Measurements from ENCODE around the gene SMC1B. TPM values are rescaled to one million over a fixed set of nuclear protein-coding genes. Genes with fewer than 3 reads are reported as not detected.
"Not testable (repeated sequence)": the region's sequence is repeated elsewhere in the genome, so short reads cannot be mapped to it uniquely, and the experiment has no call there.

SMC1B gene
- total and polyA plus RNA-seq, 9 of the 15 experiments (the other 6 are each of a cell fraction or from before 2014, with no cell fraction given): 0.03 TPM; not detected in 8

DNA sequence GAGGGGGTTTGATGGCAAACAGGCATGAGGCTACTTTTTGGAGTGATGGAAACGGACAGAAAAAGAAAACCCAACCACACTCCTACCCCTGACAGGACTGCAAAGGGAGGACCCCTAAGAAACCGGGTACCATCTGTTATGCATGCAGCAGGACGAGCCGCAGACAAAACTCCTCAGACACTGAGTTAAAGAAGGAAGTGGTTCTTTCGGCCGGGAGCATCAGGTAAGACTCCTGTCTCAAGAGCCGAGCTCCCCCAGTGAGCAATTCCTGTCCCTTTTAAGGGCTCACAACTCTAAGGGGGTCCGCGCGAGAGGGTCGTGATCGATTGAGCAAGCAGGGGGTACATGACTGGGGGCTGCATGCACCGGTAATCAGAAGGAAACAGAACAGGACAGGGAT is 27.3 kb upstream of the SMC1B start:
- WGBS (ENCODE audit: insufficient coverage, low coverage, missing lambda C conversion rate): 0% methylated on average over 6 of the region's 13 CpGs
- H3K9me1 ChIP-seq (ENCODE audit: control insufficient read depth, insufficient read depth, low read length); H2AFZ ChIP-seq (ENCODE audit: low read depth, low read length); FAIRE-seq; BruUV-seq (replicated peaks); H3K4me3 ChIP-seq; CTCF ChIA-PET (ENCODE audit: low intra/inter-chr PET ratio); H3K9ac ChIP-seq (ENCODE audit: insufficient read depth in 1 of 2, low read depth in 2 of 2, low read length in 2 of 2); DNase-seq (ENCODE audit: extremely low read depth in 1 of 4, low spot score in 3 of 4); POLR2A ChIA-PET; H3K4me2 ChIP-seq (ENCODE audit: insufficient read depth, low read length); H3K9me3 ChIP-seq (replicated peaks; ENCODE audit: control insufficient read depth, insufficient read depth, low read depth, low read length); H3K4me1 ChIP-seq (replicated peaks in 1 of 2; ENCODE audit: control insufficient read depth in 2 of 2, insufficient read depth in 2 of 2, low read length in 2 of 2); H3K27ac ChIP-seq (ENCODE audit: extremely low read depth, low read depth, low read length); H3K79me2 ChIP-seq (ENCODE audit: control insufficient read depth, insufficient read depth, low read length); in situ Hi-C loops (cut with MboI); ATAC-seq; H3K36me3 ChIP-seq (ENCODE audit: control insufficient read depth, insufficient read depth, low read length); H4K20me1 ChIP-seq (replicated peaks; ENCODE audit: control insufficient read depth, insufficient read depth, low read length): not testable (repeated sequence)
- peaks cover 3 to 11% of the 10 kb centered on the region in 2 experiments; a peak in 2 of 5 replicates for H3K27me3 ChIP-seq (ENCODE audit: control insufficient read depth in 2 of 2, insufficient read depth in 2 of 2, low read length in 2 of 2)
- intact Hi-C loops (cut with micrococcal nuclease): loop anchor here (2.0 kb wide), 1 partner anchor 112 kb away; no protein-coding TSS in a partner anchor

DNA sequence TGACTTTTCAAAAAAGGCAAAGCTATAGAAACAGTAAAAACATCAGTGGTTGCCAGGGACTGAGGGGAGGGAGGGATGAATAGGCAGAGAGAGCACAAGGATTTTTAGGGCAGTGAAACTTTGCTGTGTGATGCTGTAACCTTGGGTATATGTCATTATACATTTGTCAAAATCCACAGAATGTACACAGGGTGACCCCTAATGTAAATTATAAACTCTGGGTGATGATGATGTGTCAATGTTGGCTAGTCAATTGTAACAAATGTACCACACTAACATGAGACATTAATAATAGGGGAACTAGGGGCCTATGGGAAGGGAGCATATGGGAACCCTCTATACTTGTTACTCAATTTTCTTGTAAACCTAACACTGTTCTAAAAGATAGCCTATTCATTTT is 24.9 kb upstream of the SMC1B start:
- ATAC-seq: no peak
- in situ Hi-C loops (cut with MboI): no loop called here
- Histone ChIP-seq H3K4me3 (no peak overlapping the region), H3K9me1 (ENCODE audit: control insufficient read depth, insufficient read depth, low read length) (no peaks in the 10 kb centered on the region), H3K36me3 (ENCODE audit: control insufficient read depth, insufficient read depth, low read length) (no peaks in the 10 kb centered on the region), H3K79me2 (ENCODE audit: control insufficient read depth, insufficient read depth, low read length) (no peaks in the 10 kb centered on the region), H3K4me1 (replicated peaks in 1 of 2; ENCODE audit: control insufficient read depth in 2 of 2, insufficient read depth in 2 of 2, low read length in 2 of 2) (no peaks in the 10 kb centered on the region), H3K4me2 (ENCODE audit: insufficient read depth, low read length) (no peak overlapping the region), H4K20me1 (replicated peaks; ENCODE audit: control insufficient read depth, insufficient read depth, low read length) (peaks cover 3% of the 10 kb centered on the region; the same call in 1 of the 2 replicates), H3K9me3 (replicated peaks; ENCODE audit: control insufficient read depth, insufficient read depth, low read depth, low read length) (no peaks in the 10 kb centered on the region), H3K9ac (ENCODE audit: insufficient read depth in 1 of 2, low read depth in 2 of 2, low read length in 2 of 2) (no peak overlapping the region), H3K27ac (ENCODE audit: extremely low read depth, low read depth, low read length) (no peak overlapping the region), H3K27me3 (ENCODE audit: control insufficient read depth in 2 of 2, insufficient read depth in 2 of 2, low read length in 2 of 2) (peaks cover 2 to 11% of the 10 kb centered on the region in 2 experiments; a peak in 2 of 5 replicates), H2AFZ (ENCODE audit: low read depth, low read length) (no peak overlapping the region)
- CTCF ChIA-PET (ENCODE audit: low intra/inter-chr PET ratio): interaction anchor here (0.7 kb wide), 1 partner anchor 174 kb away, joined by 3 read pairs; no protein-coding TSS in a partner anchor
- DNase-seq (ENCODE audit: extremely low read depth in 1 of 4, low spot score in 3 of 4): no peak
- POLR2A ChIA-PET: no interaction called here
- FAIRE-seq: no peak
- BruUV-seq (replicated peaks): no TSS peak
- intact Hi-C loops (cut with micrococcal nuclease): loop anchor here (5.0 kb wide), 1 partner anchor 151 kb away; no protein-coding TSS in a partner anchor
- TF ChIP-seq, protein P1, sequence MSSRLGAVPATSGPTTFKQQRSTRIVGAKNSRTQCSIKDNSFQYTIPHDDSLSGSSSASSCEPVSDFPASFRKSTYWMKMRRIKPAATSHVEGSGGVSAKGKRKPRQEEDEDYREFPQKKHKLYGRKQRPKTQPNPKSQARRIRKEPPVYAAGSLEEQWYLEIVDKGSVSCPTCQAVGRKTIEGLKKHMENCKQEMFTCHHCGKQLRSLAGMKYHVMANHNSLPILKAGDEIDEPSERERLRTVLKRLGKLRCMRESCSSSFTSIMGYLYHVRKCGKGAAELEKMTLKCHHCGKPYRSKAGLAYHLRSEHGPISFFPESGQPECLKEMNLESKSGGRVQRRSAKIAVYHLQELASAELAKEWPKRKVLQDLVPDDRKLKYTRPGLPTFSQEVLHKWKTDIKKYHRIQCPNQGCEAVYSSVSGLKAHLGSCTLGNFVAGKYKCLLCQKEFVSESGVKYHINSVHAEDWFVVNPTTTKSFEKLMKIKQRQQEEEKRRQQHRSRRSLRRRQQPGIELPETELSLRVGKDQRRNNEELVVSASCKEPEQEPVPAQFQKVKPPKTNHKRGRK (tag; IDR thresholded peaks at IDR 0.05): no peak
- no peak for TF ChIP-seq ZFP1 (CRISPR knock-in tag; IDR thresholded peaks at IDR 0.05)
- TF ChIP-seq HMGXB4 (CRISPR knock-in tag; IDR thresholded peaks at IDR 0.05): no peak
- no peak for TF ChIP-seq E2F3 (CRISPR knock-in tag; IDR thresholded peaks at IDR 0.05)
- no peak for TF ChIP-seq KLF6 (CRISPR knock-in tag; IDR thresholded peaks at IDR 0.05; ENCODE audit: borderline replicate concordance)
- no peak for TF ChIP-seq RREB1 (CRISPR knock-in tag; IDR thresholded peaks at IDR 0.05)

All from K562 (cell line).